AG09309 (cell line): ENCODE results near the gene TUBA4B.

Experiments
- DNase-seq: peaks from one replicate; pipeline ENCODE4 v3.0.0-alpha.2; 2010; ENCODE audit warnings: low read depth
- H3K4me3 ChIP-seq: 2 replicates; pipeline ENCODE4 v1.5.1; 2011; ENCODE audit warnings: mild to moderate bottlenecking, low read depth, low read length, moderate library complexity; ENCODE audit not compliant: control insufficient read depth
- TF ChIP-seq, protein P1 (sequence below): IDR thresholded peaks from 2 replicates; pipeline ENCODE4 v1.5.1; 2011; ENCODE audit warnings: mild to moderate bottlenecking, low read depth, low read length, inconsistent platforms; ENCODE audit not compliant: insufficient read depth, control insufficient read depth; ENCODE audit errors: missing control alignments

The TUBA4B gene

GRCh38 chr2:219252900-219253752 lies at the start of gene TUBA4B:
TUBA4B (plus strand) TSS chr2:219253243; CDS start chr2:219253408, 165 bp downstream.
- no peak for DNase-seq
- TF ChIP-seq, protein P1, sequence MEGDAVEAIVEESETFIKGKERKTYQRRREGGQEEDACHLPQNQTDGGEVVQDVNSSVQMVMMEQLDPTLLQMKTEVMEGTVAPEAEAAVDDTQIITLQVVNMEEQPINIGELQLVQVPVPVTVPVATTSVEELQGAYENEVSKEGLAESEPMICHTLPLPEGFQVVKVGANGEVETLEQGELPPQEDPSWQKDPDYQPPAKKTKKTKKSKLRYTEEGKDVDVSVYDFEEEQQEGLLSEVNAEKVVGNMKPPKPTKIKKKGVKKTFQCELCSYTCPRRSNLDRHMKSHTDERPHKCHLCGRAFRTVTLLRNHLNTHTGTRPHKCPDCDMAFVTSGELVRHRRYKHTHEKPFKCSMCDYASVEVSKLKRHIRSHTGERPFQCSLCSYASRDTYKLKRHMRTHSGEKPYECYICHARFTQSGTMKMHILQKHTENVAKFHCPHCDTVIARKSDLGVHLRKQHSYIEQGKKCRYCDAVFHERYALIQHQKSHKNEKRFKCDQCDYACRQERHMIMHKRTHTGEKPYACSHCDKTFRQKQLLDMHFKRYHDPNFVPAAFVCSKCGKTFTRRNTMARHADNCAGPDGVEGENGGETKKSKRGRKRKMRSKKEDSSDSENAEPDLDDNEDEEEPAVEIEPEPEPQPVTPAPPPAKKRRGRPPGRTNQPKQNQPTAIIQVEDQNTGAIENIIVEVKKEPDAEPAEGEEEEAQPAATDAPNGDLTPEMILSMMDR: no peak
- peak within 1 kb of the TSS; percentile 52 for H3K4me3 ChIP-seq

- TF ChIP-seq, protein P1: no peak
These were observed 48.4 kb upstream of the TUBA4B start for GRCh38 chr2:219204425-219205164.

DNA sequence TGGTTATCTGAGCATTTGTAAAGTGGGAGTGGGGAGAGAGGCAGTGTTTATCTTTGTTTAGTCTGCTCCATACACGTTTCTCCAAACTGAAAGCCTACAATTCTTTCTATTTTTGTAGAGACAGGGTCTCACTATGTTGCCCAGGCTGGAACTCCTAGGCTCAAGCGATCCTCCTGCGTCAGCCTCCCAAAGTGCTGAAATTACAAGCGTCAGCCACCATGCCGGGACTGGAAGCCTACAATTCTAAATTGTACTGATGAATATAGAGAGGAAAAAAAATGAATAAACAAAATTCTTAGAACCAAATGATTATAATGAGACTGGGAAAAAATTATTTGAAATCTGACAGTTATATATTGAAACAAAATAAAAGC lies 47.9 kb upstream of the TUBA4B start:
- TF ChIP-seq, protein P1: no peak
- DNase-seq: no peak
- no peak overlapping the region for H3K4me3 ChIP-seq

More at GRCh38 chr2:219204425-219205164, 48.4 kb upstream of the TUBA4B start:
- no peak overlapping the region for H3K4me3 ChIP-seq
- no peak for DNase-seq

- DNase-seq: no peak
- TF ChIP-seq, protein P1: no peak
- H3K4me3 ChIP-seq: peak overlapping the region; percentile 82
These were observed 47.1 kb upstream of the TUBA4B start for GRCh38 chr2:219205981-219206327.

DNA sequence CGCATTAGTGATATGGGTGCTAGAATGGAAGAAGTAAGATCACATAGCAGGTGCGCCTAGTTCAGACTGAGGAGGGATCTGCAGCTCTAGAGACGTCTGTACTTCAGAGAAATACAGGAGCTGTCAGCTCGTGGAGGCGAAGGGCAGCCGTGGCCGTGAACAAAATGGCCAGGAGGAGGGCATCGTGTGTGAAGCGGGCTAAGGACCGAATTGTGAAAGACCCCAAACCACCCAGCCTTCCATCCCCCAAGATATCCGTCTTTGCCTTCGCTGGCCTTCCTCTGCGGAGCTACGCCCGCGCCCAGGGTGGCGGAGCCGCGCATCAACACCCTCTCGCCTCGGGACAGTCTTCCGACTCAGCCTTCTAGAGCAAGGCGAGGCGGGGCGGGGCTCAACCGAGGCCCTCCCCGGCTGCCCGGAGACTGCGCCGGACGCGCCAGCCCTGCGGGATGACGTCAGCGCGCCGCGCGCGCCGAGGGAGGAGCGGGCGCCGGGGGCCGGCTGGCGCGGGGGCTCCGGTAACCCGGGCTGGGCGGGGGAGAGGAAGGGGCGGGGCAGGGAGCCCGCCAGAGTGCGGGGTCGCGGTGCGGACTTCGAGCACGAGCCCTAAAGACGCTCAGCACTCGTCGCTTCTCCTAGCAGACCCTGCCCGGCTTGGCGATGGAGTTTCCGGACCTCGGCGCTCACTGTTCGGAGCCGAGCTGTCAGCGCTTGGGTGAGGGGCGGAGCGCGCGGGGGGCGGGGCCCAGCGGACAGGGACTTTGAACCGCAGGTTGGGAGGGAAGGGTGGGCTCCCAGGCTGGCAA lies 46.5 kb upstream of the TUBA4B start, which contains the start of gene ZFAND2B:
Gene ZFAND2B, plus strand, starts transcription at position 455 of the 806 bp plus-strand sequence. Its CDS starts 206 bp downstream, at position 661.
- no peak for DNase-seq
- peak within 1 kb of the TSS; percentile 82 for H3K4me3 ChIP-seq

More for the DNA sequence above, 46.5 kb upstream of the TUBA4B start, which contains the start of gene ZFAND2B:
- TF ChIP-seq, protein P1: no peak
